SK-N-SH (cell line): Measurements from ENCODE around the gene CNTN2. TPM values are rescaled to one million over a fixed set of nuclear protein-coding genes. Genes with fewer than 3 reads are reported as not detected.

ENCODE experiments used
- CTCF ChIA-PET: fragments of 300-600, 350-600 bp; formaldehyde crosslinking; extraction: SDS; loops from one replicate; lab custom pipeline; 2021; lab: Yijun Ruan, JAX
- POLR2A ChIA-PET: fragments of 350-600 bp; sonication (Branson Sonifier 250); formaldehyde crosslinking; extraction: SDS; loops from one replicate; lab custom pipeline; 2020; ENCODE audit warnings: antibody characterized with exemption, inconsistent platforms; lab: Yijun Ruan, JAX
- DNase-seq: peaks from one replicate; pipeline ENCODE4 v3.0.0; 2012
- H2AFZ ChIP-seq: fragments of 200-600 bp; sonication (generic); 2 replicates; pipeline ENCODE4 v1.8.1; 2016; ENCODE audit warnings: antibody characterized with exemption, mild to moderate bottlenecking, low read depth
- H3F3A ChIP-seq: fragments of 200-600 bp; sonication (generic); replicated peaks from 2 replicates; pipeline ENCODE3; 2016; ENCODE audit warnings: antibody characterized with exemption, mild to moderate bottlenecking; ENCODE audit not compliant: insufficient read depth
- H3K27ac ChIP-seq, 2 experiments: fragments of 200-500 bp in 1 of 2; fragments of 200-600 bp in 1 of 2; sonication (Bioruptor generic) in 1 of 2; sonication (generic), shearing (Covaris generic) in 1 of 2; 2 replicates each; pipeline versions ENCODE4 v1.5.1 to v1.6.1; 2014 to 2016; ENCODE audit warnings: low read depth in 2 of 2, inconsistent platforms in 1 of 2, low read length in 1 of 2, mild to moderate bottlenecking in 1 of 2, mixed read lengths in 1 of 2
- H3K27me3 ChIP-seq: fragments of 200-600 bp; sonication (generic), shearing (Covaris generic); 2 replicates; pipeline ENCODE4 v1.6.1; 2016; ENCODE audit warnings: mixed run types; ENCODE audit not compliant: insufficient read depth
- H3K36me3 ChIP-seq, 2 experiments: fragments of 200-500 bp in 1 of 2; fragments of 200-600 bp in 1 of 2; sonication (Bioruptor generic) in 1 of 2; sonication (generic) in 1 of 2; replicated peaks in 1 of 2; 2 replicates each; pipeline versions ENCODE3 to v1.5.1; 2014 to 2016; ENCODE audit warnings: low read length in 1 of 2, mild to moderate bottlenecking in 1 of 2; ENCODE audit not compliant: insufficient read depth in 2 of 2, control insufficient read depth in 1 of 2
- H3K4me1 ChIP-seq, 2 experiments: fragments of 200-500 bp in 1 of 2; fragments of 200-600 bp in 1 of 2; sonication (Bioruptor generic) in 1 of 2; sonication (generic), shearing (Covaris generic) in 1 of 2; 2 replicates each; pipeline versions ENCODE4 v1.5.1 to v1.6.1; 2014 to 2016; ENCODE audit warnings: low read depth in 1 of 2, low read length in 1 of 2, mixed run types in 1 of 2; ENCODE audit not compliant: insufficient read depth in 2 of 2, control insufficient read depth in 1 of 2
- H3K4me2 ChIP-seq: fragments of 200-600 bp; sonication (generic), shearing (Covaris generic); 2 replicates; pipeline ENCODE4 v1.6.1; 2017; ENCODE audit warnings: mixed run types
- H3K4me3 ChIP-seq, 2 experiments: fragments of 200-500 bp in 1 of 2; fragments of 200-600 bp in 1 of 2; sonication (Bioruptor generic) in 1 of 2; sonication (generic), shearing (Covaris generic) in 1 of 2; 2 replicates each; pipeline versions ENCODE4 v1.5.1 to v1.8.1; 2014 to 2016; ENCODE audit warnings: low read depth in 2 of 2, inconsistent platforms in 1 of 2, low read length in 1 of 2, mild to moderate bottlenecking in 1 of 2, mixed read lengths in 1 of 2, moderate library complexity in 1 of 2
- H3K79me2 ChIP-seq: fragments of 200-600 bp; sonication (generic); 2 replicates; pipeline ENCODE4 v1.8.1; 2017; ENCODE audit warnings: mild to moderate bottlenecking; ENCODE audit not compliant: insufficient read depth
- H3K9ac ChIP-seq: fragments of 200-600 bp; sonication (generic); 2 replicates; pipeline ENCODE4 v1.6.1; 2017; ENCODE audit warnings: mixed run types
- H3K9me2 ChIP-seq: fragments of 200-600 bp; sonication (generic); 2 replicates; pipeline ENCODE4 v1.6.1; 2017; ENCODE audit warnings: mixed run types
- H3K9me3 ChIP-seq: fragments of 200-600 bp; sonication (generic); 2 replicates; pipeline ENCODE4 v1.6.1; 2017; ENCODE audit warnings: mixed run types, mild to moderate bottlenecking, moderate library complexity
- H4K20me1 ChIP-seq: fragments of 200-600 bp; sonication (generic); 2 replicates; pipeline ENCODE4 v1.6.1; 2017; ENCODE audit warnings: mild to moderate bottlenecking, mixed run types; ENCODE audit not compliant: insufficient read depth
- CHD2 ChIP-seq: fragments of 150-350 bp; IDR thresholded peaks from 2 replicates; pipeline ENCODE4 v1.6.1; 2018; ENCODE audit warnings: low read length; ENCODE audit not compliant: partially characterized antibody
- EP300 ChIP-seq, 2 experiments: IDR thresholded peaks; 2 replicates each; pipeline versions ENCODE4 v1.4.0 to v1.6.1; 2012; ENCODE audit warnings: borderline replicate concordance in 1 of 2, low read depth in 1 of 2, low read length in 1 of 2
- FOSL2 ChIP-seq: IDR thresholded peaks from 2 replicates; pipeline ENCODE4 v1.4.0; 2012; ENCODE audit warnings: low read depth, mild to moderate bottlenecking, moderate library complexity, borderline replicate concordance
- FOXM1 ChIP-seq: IDR thresholded peaks from 2 replicates; pipeline ENCODE4 v1.4.0; 2012; ENCODE audit warnings: low read depth, mild to moderate bottlenecking
- MXI1 ChIP-seq: IDR thresholded peaks from 2 replicates; pipeline ENCODE4 v1.6.1; 2012; ENCODE audit warnings: mild to moderate bottlenecking, low read depth, low read length, improper control_type of control experiment
- PBX3 ChIP-seq: IDR thresholded peaks from 2 replicates; pipeline ENCODE4; 2012
- RFX5 ChIP-seq: IDR thresholded peaks from 2 replicates; pipeline ENCODE4 v1.6.1; 2012; ENCODE audit warnings: mild to moderate bottlenecking, improper control_type of control experiment, low read length
- SIN3A ChIP-seq: IDR thresholded peaks from 2 replicates; pipeline ENCODE4 v1.6.1; 2012; ENCODE audit warnings: low read depth, mild to moderate bottlenecking, low read length, moderate library complexity, borderline replicate concordance
- SMC3 ChIP-seq: IDR thresholded peaks from 2 replicates; pipeline ENCODE4 v1.6.1; 2012; ENCODE audit warnings: low read depth, low read length, improper control_type of control experiment
- TEAD4 ChIP-seq: IDR thresholded peaks from 2 replicates; pipeline ENCODE4 v1.4.0; 2012; ENCODE audit warnings: mild to moderate bottlenecking, borderline replicate concordance; ENCODE audit not compliant: insufficient read depth
- WGBS: methylation state at CpG from one replicate; pipeline ENCODE4 v1.1.6; 2017; ENCODE audit warnings: low lambda C conversion rate; 5-methylcytosine and 5-hydroxymethylcytosine counted together
- polyA plus RNA-seq, 3 experiments: library from polyadenylated mRNA; depleted of rRNA; stranded (reverse); fragments of >200 nt; gene quantifications; 2 replicates each; pipeline ENCODE4 v1.2.3, GENCODE V29; 2012

CNTN2 gene
- polyA plus RNA-seq, 1 of the 3 experiments (the other 2 are of a cell fraction), result 0.02 TPM

- no peak for DNase-seq
- ChIA-PET CTCF (interaction anchor here (1.5 to 9.9 kb wide), 3 partner anchors 23 to 172 kb away, joined by 7 to 74 read pairs (median 32); no protein-coding TSS in a partner anchor), POLR2A (no interaction called here)
- H3K9me2 ChIP-seq, result no peaks in the 10 kb centered on the region
- TF ChIP-seq SIN3A (no peak), CHD2 (no peak), FOSL2 (no peak)
- peaks cover 3% of the 10 kb centered on the region for H3F3A ChIP-seq
- H3K27ac ChIP-seq, result no peak within 1 kb of the TSS
- H3K4me2 ChIP-seq, result no peak within 1 kb of the TSS
- WGBS, result 100% methylated on average over 2 of the region's 2 CpGs
- H3K27me3 ChIP-seq, result no peaks in the 10 kb centered on the region
- no peak within 1 kb of the TSS for H3K4me3 ChIP-seq
- H3K9me3 ChIP-seq, result no peaks in the 10 kb centered on the region
- H3K9ac ChIP-seq, result no peak within 1 kb of the TSS
- H2AFZ ChIP-seq, result no peak within 1 kb of the TSS
- H3K36me3 ChIP-seq, result peaks cover 37 to 40% of the 10 kb centered on the region in 2 experiments
- H4K20me1 ChIP-seq, result no peaks in the 10 kb centered on the region
- H3K4me1 ChIP-seq, result no peaks in the 10 kb centered on the region
- H3K79me2 ChIP-seq, result no peaks in the 10 kb centered on the region
Measured at GRCh38 chr1:205084360-205084759, 41.3 kb downstream of the CNTN2 start, which contains the start of gene TMEM81. Gene TMEM81 (minus strand): TSS chr1:205084460. CDS start chr1:205084320, 140 bp downstream.

- CTCF ChIA-PET, result interaction anchor here (1.3 to 9.9 kb wide), 4 partner anchors 19 to 168 kb away, joined by 5 to 74 read pairs (median 9); no protein-coding TSS in a partner anchor
- Histone ChIP-seq H3K36me3 (peaks cover 40 to 61% of the 10 kb centered on the region in 2 experiments), H3K9ac (no peak overlapping the region)
Measured at GRCh38 chr1:205088341-205088740, 45.3 kb downstream of the CNTN2 start.

More at GRCh38 chr1:205088341-205088740, 45.3 kb downstream of the CNTN2 start:
- H3K79me2 ChIP-seq, result no peaks in the 10 kb centered on the region
- POLR2A ChIA-PET, result no interaction called here
- no peaks in the 10 kb centered on the region for H3K27me3 ChIP-seq
- no peak for DNase-seq
- peaks cover 0 to 4% of the 10 kb centered on the region in 2 experiments; a peak in 1 of 4 replicates for H3K4me1 ChIP-seq
- H3K9me2 ChIP-seq, result no peaks in the 10 kb centered on the region
- peak overlapping the region in 1 of 2 experiments; percentile 6; a peak in 1 of 4 replicates for H3K27ac ChIP-seq
- H2AFZ ChIP-seq, result no peak overlapping the region
- H3F3A ChIP-seq, result no peaks in the 10 kb centered on the region
- no peak overlapping the region for H3K4me2 ChIP-seq
- no peaks in the 10 kb centered on the region for H3K9me3 ChIP-seq
- no peak for TF ChIP-seq EP300 (IDR thresholded peaks at IDR 0.05; ENCODE audit: borderline replicate concordance in 1 of 2, low read depth in 1 of 2, low read length in 1 of 2)
- no peak for TF ChIP-seq FOXM1
- no peak for TF ChIP-seq PBX3
- no peak for TF ChIP-seq FOSL2
- TF ChIP-seq RFX5, result no peak
- TF ChIP-seq MXI1, result no peak
- no peak for TF ChIP-seq SMC3
- TF ChIP-seq TEAD4, result no peak
- WGBS, result 82% methylated on average over 3 of the region's 3 CpGs
- H3K4me3 ChIP-seq, result no peak overlapping the region
- no peaks in the 10 kb centered on the region for H4K20me1 ChIP-seq
